HepG2 (cell line): Measurements from ENCODE around the gene AMOTL1. TPM values are rescaled to one million over a fixed set of nuclear protein-coding genes. Genes with fewer than 3 reads are reported as not detected.

Experiments
- ATAC-seq: fragments of 200-7000 bp; cut with Tn5 transposase; 3 replicates; pipeline ENCODE4 v1.9.1; 2020; ENCODE audit warnings: mild to moderate bottlenecking, moderate library complexity
- BruUV-seq: library from RNA; stranded (reverse); fragments of 400-500 nt; replicated peaks from 2 replicates; lab custom pipeline; 2021; lab: Mats Ljungman, UMichigan
- CTCF ChIA-PET: fragments of 300-600 bp; formaldehyde crosslinking; extraction: SDS; loops from one replicate; lab custom pipeline; 2021; ENCODE audit warnings: low total read pairs, inconsistent platforms, low intra/inter-chr PET ratio; lab: Yijun Ruan, JAX
- POLR2A ChIA-PET: fragments of 350-600 bp; sonication (Branson Sonifier 250); formaldehyde crosslinking; loops from one replicate; lab custom pipeline; 2020; ENCODE audit warnings: antibody characterized with exemption, inconsistent platforms; lab: Yijun Ruan, JAX
- DNase-seq: peaks from one replicate; pipeline ENCODE4 v3.0.0-alpha.2; 2015; ENCODE audit warnings: low spot score
- FAIRE-seq: peaks from 3 replicates; lab custom pipeline; 2011; peaks lifted over from hg19 to GRCh38; lab: Jason Lieb, UNC
- H2AFZ ChIP-seq: one replicate; pipeline ENCODE4 v1.6.1; 2011; ENCODE audit warnings: low read length, inconsistent platforms
- H3K27ac ChIP-seq: fragments of 300-600 bp; 3 replicates; pipeline ENCODE4 v1.8.0; 2011; ENCODE audit warnings: mixed run types, mild to moderate bottlenecking, mixed read lengths, low read length, inconsistent platforms; ENCODE audit not compliant: insufficient read depth; ENCODE audit errors: extremely low read length
- H3K27me3 ChIP-seq, 2 experiments: fragments of 200-600 bp in 1 of 2; 2 replicates in 1 of 2; 3 replicates in 1 of 2; pipeline versions ENCODE4 v1.6.0 to v1.8.0; 2011; ENCODE audit warnings: low read length in 2 of 2, mild to moderate bottlenecking in 2 of 2, moderate library complexity in 2 of 2, inconsistent platforms in 1 of 2; ENCODE audit not compliant: insufficient read depth in 2 of 2, control insufficient read depth in 1 of 2
- H3K36me3 ChIP-seq, 2 experiments: fragments of 200-600 bp in 1 of 2; replicated peaks in 1 of 2; 2 replicates in 1 of 2; 3 replicates in 1 of 2; pipeline versions ENCODE4 v1.5.1 to v1.8.0; 2011; ENCODE audit warnings: low read length in 2 of 2, inconsistent platforms in 1 of 2; ENCODE audit not compliant: insufficient read depth in 2 of 2, control insufficient read depth in 1 of 2
- H3K4me1 ChIP-seq: 2 replicates; pipeline ENCODE4 v1.5.1; 2012; ENCODE audit warnings: low read length, inconsistent platforms; ENCODE audit not compliant: insufficient read depth
- H3K4me2 ChIP-seq: 2 replicates; pipeline ENCODE4 v1.6.0; 2011; ENCODE audit warnings: low read depth, low read length, inconsistent platforms
- H3K4me3 ChIP-seq, 3 experiments: fragments of 200-600 bp in 1 of 3; sonication (generic), shearing (Covaris generic) in 1 of 3; replicated peaks in 1 of 3; 2 replicates each; pipeline ENCODE4 v1.5.1; 2011 to 2016; ENCODE audit warnings: low read length in 3 of 3, inconsistent platforms in 2 of 3, low read depth in 2 of 3, mild to moderate bottlenecking in 2 of 3, control low read depth in 1 of 3, mixed read lengths in 1 of 3; ENCODE audit not compliant: insufficient read depth in 1 of 3
- H3K79me2 ChIP-seq: one replicate; pipeline ENCODE4 v1.6.1; 2011; ENCODE audit warnings: low read length, inconsistent platforms; ENCODE audit not compliant: insufficient read depth
- H3K9ac ChIP-seq: 2 replicates; pipeline ENCODE4 v1.6.0; 2011; ENCODE audit warnings: mild to moderate bottlenecking, low read depth, low read length, inconsistent platforms; ENCODE audit not compliant: insufficient read depth
- H3K9me3 ChIP-seq: 2 replicates; pipeline ENCODE4 v1.5.1; 2012; ENCODE audit warnings: mild to moderate bottlenecking, low read length
- H4K20me1 ChIP-seq: 2 replicates; pipeline ENCODE4 v1.6.0; 2011; ENCODE audit warnings: inconsistent platforms, mild to moderate bottlenecking, low read length, moderate library complexity; ENCODE audit not compliant: insufficient read depth
- ATRX ChIP-seq: sonication (generic); formaldehyde crosslinking; IDR thresholded peaks from 2 replicates; pipeline ENCODE4 v1.4.0; 2020; ENCODE audit warnings: missing genetic modification reagents, borderline replicate concordance
- ELF1 ChIP-seq: sonication (generic); formaldehyde crosslinking; IDR thresholded peaks from 2 replicates; pipeline ENCODE4 v1.4.0; 2020; ENCODE audit warnings: missing genetic modification reagents
- MAF1 ChIP-seq: sonication (generic); formaldehyde crosslinking; IDR thresholded peaks from 2 replicates; pipeline ENCODE4 v1.5.0; 2020; ENCODE audit warnings: missing genetic modification reagents, borderline replicate concordance
- RELA ChIP-seq: sonication (generic); formaldehyde crosslinking; IDR thresholded peaks from 2 replicates; pipeline ENCODE4 v1.4.0; 2020; ENCODE audit warnings: missing genetic modification reagents
- SPEN ChIP-seq: sonication (generic); formaldehyde crosslinking; IDR thresholded peaks from 2 replicates; pipeline ENCODE4 v1.5.1; 2020; ENCODE audit warnings: low read depth, mild to moderate bottlenecking, missing genetic modification reagents
- ZNF83 ChIP-seq: sonication (generic); formaldehyde crosslinking; IDR thresholded peaks from 2 replicates; pipeline ENCODE4 v1.4.0; 2020; ENCODE audit warnings: missing genetic modification reagents, mild to moderate bottlenecking, borderline replicate concordance
- ZSCAN25 ChIP-seq: sonication (generic); formaldehyde crosslinking; IDR thresholded peaks from 2 replicates; pipeline ENCODE4 v1.8.0; 2022; ENCODE audit warnings: mild to moderate bottlenecking, missing genetic modification reagents
- WGBS: methylation state at CpG from one replicate; pipeline ENCODE4 v1.1.6; 2017; ENCODE audit warnings: low lambda C conversion rate; 5-methylcytosine and 5-hydroxymethylcytosine counted together
- in situ Hi-C: cut with HindIII; loops from 2 replicates; pipeline ENCODE4 v1.10.0; 2017; ENCODE audit warnings: low pct_unique_long_range_greater_than_20kb; ENCODE audit not compliant: extremely low pct_ligation_motif_present
- intact Hi-C: fragments of 100-400 bp; cut with micrococcal nuclease; formaldehyde crosslinking; loops from one replicate; pipeline ENCODE4 v1.10.0; 2022; ENCODE audit not compliant: unreplicated experiment
- polyA plus RNA-seq, 8 experiments: library from polyadenylated mRNA; depleted of rRNA in 3 of 8; stranded (reverse) in 7 of 8; unstranded in 1 of 8; fragments of >200 nt; fragmentation: Illumina TruSeq in 4 of 8; extraction: Trizol in 4 of 8; gene quantifications; 2 replicates each; pipeline versions ENCODE4 v1.2.1 to v1.2.3, GENCODE V29; 2011 to 2016; ENCODE audit warnings: low read depth in 4 of 8, missing spikeins in 1 of 8, mixed read lengths in 1 of 8; ENCODE audit not compliant: insufficient read depth in 1 of 8
- total RNA-seq, 5 experiments: library from RNA; depleted of rRNA; stranded (reverse); fragments of >200 nt; fragmentation: Illumina TruSeq; extraction: Trizol; gene quantifications; 2 replicates each; pipeline ENCODE4 v1.2.3, GENCODE V29; 2016; ENCODE audit warnings: low read depth in 1 of 5
- TF ChIP-seq, protein P1 (sequence below): IDR thresholded peaks from 2 replicates; pipeline ENCODE4 v1.6.1; 2012; ENCODE audit warnings: low read length, improper control_type of control experiment

AMOTL1 gene
- total and polyA plus RNA-seq, 2 of the 13 experiments (the other 11 are each of a cell fraction or from before 2014, with no cell fraction given) = 0.01 to 0.20 TPM

DNA sequence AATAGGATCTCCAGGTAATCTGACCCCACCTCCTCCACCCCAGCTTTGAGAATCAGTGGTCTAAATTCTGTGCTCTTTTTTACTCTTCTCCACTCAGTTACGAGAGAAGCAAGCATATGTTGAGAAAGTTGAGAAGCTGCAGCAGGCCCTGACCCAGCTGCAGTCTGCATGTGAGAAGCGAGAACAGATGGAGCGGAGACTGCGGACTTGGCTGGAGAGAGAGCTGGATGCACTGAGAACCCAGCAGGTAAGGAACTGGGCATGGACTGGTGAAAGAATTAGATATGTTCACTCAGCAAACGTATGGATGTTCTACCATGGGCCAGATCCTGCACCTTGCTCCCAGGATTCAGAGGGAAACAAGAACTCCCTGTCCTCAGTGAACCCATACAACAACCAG lies 85.7 kb downstream of the AMOTL1 start:
- no peak for FAIRE-seq
- no peaks in the 10 kb centered on the region for H3K36me3 ChIP-seq
- in situ Hi-C loops = no loop called here

More for the DNA sequence above, 85.7 kb downstream of the AMOTL1 start:
- Histone ChIP-seq H3K27ac (no peak overlapping the region), H3K4me2 (no peak overlapping the region), H3K27me3 (no peaks in the 10 kb centered on the region), H3K4me1 (no peaks in the 10 kb centered on the region), H3K4me3 (no peak overlapping the region), H2AFZ (no peak overlapping the region), H3K9me3 (no peaks in the 10 kb centered on the region), H3K9ac (no peak overlapping the region), H4K20me1 (no peaks in the 10 kb centered on the region), H3K79me2 (no peaks in the 10 kb centered on the region)
- no peak for ATAC-seq
- BruUV-seq = no TSS peak
- no peak for TF ChIP-seq ELF1
- no peak for TF ChIP-seq SPEN (CRISPR knock-in tag)
- TF ChIP-seq ZSCAN25 (CRISPR knock-in tag) = no peak
- TF ChIP-seq MAF1 (CRISPR knock-in tag) = no peak
- TF ChIP-seq ZNF83 (CRISPR knock-in tag) = no peak
- no peak for TF ChIP-seq ATRX (CRISPR knock-in tag)
- TF ChIP-seq RELA (CRISPR knock-in tag) = no peak
- TF ChIP-seq, protein P1, sequence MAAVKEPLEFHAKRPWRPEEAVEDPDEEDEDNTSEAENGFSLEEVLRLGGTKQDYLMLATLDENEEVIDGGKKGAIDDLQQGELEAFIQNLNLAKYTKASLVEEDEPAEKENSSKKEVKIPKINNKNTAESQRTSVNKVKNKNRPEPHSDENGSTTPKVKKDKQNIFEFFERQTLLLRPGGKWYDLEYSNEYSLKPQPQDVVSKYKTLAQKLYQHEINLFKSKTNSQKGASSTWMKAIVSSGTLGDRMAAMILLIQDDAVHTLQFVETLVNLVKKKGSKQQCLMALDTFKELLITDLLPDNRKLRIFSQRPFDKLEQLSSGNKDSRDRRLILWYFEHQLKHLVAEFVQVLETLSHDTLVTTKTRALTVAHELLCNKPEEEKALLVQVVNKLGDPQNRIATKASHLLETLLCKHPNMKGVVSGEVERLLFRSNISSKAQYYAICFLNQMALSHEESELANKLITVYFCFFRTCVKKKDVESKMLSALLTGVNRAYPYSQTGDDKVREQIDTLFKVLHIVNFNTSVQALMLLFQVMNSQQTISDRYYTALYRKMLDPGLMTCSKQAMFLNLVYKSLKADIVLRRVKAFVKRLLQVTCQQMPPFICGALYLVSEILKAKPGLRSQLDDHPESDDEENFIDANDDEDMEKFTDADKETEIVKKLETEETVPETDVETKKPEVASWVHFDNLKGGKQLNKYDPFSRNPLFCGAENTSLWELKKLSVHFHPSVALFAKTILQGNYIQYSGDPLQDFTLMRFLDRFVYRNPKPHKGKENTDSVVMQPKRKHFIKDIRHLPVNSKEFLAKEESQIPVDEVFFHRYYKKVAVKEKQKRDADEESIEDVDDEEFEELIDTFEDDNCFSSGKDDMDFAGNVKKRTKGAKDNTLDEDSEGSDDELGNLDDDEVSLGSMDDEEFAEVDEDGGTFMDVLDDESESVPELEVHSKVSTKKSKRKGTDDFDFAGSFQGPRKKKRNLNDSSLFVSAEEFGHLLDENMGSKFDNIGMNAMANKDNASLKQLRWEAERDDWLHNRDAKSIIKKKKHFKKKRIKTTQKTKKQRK = no peak
- WGBS = 53% methylated on average over 5 of the region's 5 CpGs
- ChIA-PET CTCF (no interaction called here), POLR2A (no interaction called here)
- DNase-seq = no peak
- intact Hi-C loops = no loop called here
